NCI-H1694 (cell line): ENCODE results near the gene ZNHIT3.

Experiments
- DNase-seq: peaks from one replicate; lab custom pipeline; 2025; lab: John Stamatoyannopoulos, UW

ZNHIT3 gene

GRCh38 chr17:36512641-36513040 lies 26.2 kb downstream of the ZNHIT3 start:
- no peak for DNase-seq

DNA sequence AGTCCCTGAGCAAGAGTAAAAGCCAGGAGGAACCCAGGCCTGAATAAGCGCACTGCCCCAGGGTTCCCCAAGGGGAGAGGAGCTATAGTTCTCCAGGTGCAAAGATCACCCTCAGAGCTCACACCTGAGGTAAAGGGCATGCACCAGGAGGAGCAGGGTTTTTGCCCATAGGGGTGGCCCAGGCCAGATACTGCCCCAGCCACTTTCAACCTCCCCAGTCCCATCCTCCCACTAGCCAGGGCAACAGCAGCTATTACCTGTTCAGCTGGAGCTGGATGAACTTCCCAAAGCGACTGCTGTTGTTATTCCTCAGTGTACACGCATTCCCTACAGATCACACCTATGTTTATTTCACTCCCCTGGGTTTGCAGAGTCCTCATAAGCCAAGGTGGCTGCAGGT lies 28.4 kb downstream of the ZNHIT3 start:
- no peak for DNase-seq

GRCh38 chr17:36515837-36516236 lies 29.4 kb downstream of the ZNHIT3 start:
- no peak for DNase-seq

DNA sequence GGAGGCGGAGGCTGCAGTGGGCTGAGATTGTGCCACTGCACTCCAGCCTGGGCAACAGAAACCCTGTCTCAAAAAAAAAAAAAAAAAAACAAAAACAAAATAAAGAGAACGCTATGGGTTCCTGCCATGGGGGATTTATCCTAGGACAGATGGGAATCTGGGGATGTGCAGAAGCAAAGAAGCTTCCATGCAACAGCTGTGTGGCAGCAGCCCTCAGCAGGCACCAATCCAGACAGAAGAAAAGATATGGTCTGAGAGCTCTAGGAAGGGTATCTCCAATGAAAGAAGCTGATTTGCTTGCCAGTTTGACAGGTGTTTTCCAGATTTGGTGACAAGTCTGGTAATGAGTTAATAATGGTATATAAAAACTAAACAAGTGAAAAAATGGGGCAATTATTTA lies 36.6 kb downstream of the ZNHIT3 start:
- DNase-seq: peak; percentile 43

DNA sequence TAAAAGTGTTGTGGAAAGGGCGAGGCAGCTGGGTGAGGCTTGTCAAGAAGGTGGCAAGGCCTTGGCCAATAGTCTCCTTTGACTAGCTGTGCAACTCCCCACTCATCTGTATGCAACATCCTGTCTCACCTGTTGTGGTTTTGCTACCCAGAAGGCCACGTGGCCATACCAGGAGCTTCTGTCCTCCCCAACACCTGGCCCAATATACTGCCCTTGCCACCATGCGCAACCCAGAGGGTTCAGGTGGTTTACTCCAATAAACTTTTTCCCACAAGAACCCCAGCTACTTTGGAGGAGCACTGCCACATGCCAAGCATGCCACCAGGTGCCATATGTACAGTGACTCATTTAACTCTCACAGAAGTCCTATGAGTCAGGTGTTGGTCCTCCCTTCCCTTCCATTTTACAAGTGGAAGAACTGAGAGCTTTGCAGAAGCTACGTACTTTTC lies 38.0 kb downstream of the ZNHIT3 start:
- DNase-seq: no peak

- no peak for DNase-seq
These were observed 38.6 kb downstream of the ZNHIT3 start for GRCh38 chr17:36525113-36525512.

DNA sequence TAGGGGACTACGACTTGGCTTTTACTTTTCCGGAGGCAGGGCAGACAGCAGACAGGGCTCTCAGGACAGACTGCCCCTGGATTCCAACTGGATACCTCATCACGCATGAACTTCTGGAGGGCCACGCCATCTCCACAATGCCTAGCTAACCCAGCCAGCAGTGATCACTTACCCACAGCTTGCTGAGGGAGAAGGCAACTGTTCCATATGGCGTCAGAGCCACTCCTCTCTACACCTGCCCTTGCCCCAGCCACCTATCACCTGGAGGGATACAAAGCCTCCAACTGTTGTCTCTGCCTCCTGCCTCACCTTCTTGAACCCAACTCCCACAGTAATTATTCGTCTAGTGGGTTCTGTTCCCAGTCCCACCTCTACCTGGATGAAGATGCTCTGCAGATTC lies 39.4 kb downstream of the ZNHIT3 start:
- no peak for DNase-seq

DNA sequence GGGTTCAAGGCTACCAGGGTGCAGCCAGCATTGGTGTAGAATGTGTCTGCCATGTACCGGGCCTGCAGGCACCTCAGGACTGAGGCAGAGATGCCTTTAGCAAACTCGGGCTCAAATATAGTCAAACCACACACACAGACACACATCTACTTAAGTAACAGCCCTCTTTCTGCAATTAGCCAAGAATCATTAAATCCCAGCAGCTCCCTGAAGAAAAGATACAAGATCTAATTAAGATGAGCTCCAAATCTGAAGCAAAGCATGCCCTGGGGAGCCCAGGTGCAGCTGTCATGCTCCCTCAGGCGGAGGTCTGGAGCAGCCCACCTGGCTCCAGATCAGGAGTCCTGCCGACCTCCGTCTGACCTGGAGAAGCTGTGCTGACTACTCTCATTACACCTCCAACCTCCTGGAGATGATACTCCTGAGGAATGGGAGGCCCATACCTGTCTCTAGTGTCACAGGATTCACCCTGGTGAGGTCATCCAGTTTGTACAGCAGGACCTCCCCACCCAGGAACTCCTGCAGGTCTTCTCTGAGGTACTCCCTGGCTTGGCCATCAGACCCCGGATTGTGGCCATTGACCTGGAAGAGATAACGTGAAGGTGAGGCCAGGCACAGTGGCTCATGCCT lies 41.3 kb downstream of the ZNHIT3 start:
- no peak for DNase-seq

DNA sequence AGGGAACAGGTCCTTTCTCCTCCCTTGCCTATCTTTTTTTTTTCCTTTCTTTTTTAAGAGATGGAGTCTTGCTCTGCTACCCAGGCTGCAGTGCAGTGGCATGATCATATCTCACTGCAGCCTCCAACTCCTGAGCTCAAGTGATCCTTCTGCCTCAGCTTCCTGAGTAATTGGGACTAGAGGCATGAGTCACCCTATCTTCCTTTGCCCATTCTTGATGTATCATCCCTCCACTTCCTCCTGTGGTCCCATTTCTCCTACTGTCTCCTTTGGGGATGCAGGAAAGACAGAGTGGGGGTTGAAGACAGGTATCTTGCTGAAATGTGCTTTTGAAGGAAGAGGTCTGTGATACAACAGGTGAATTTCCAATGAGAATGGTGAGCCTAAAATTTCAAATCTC lies 42.6 kb downstream of the ZNHIT3 start:
- DNase-seq: no peak

DNA sequence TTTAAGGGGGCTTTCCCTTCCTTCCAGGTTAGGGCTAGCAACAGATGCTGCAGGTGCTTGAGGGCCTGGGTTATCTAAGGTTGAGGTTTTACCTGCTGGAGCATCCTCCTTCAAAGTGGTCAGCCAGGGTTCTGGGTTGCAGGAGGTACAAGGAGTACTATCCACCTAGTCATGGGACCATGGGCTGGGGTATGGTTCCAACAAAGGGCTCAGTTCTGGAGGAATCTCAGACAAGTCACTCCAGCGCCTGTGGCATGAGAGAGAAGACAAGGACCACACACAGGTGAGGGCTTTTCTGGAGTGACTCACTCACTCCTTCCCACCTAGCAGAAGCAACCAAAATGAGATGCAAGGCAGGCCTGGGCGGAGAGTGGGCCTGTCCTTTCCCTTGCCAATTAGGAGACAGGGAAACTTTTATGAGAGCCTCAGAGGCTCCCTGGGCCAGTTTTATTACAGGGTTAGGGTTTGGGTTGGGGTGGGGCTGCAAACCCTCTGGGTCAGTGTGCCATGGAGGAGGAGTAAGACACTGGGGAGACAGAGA lies 46.0 kb downstream of the ZNHIT3 start:
- no peak for DNase-seq

GRCh38 chr17:36533935-36534839 lies 47.7 kb downstream of the ZNHIT3 start:
- DNase-seq: peak; percentile 65

DNA sequence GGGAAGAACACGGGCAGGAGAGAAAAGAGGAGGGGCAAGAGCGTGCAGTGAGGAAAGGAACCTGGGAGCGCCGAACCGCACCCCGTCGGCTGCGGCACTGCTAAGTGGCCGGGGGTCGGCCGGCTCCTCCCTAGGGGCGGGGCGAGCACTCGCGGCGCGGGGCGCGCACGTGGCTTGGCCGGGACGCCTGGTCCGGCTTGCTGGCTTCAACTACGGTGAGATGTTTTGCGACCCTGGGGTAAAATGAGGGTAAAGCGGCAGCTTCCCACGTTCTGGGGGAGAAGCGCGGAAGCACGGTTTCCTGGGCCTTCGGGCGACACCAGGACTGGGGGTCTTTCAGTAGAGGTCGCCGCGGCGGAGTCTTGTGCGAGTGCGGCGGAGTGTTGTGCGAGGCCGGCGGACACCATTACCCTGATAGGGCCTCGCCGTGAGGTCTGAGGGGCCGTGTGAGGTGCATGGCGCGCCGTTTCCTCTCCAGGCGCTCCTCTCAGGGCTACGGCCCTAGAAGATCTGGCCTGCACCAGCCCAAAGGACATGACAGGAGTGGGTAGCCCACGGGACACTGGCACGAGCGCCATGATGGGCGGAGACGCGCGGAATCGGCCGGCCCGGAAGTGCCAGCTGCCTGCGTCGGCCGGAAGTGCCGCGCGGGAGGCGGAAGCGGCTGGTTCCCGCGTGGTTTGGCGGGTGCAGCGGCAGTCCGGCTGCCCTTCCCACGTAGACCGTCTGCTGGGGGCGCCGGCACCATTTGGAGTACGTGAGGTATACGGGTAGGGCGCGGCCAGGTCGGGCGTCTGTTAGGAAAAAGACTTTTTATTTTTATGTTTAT lies 48.6 kb downstream of the ZNHIT3 start, which contains the start of the genes MYO19 and PIGW:
Gene MYO19, minus strand, starts transcription at position 29 of the 829 bp plus-strand sequence. CDS start 2,330 bp downstream, outside the sequence.
Gene PIGW, plus strand, starts transcription at position 148 of the 829 bp plus-strand sequence. CDS start 2,115 bp downstream, outside the sequence.
- peak; percentile 85 for DNase-seq

- DNase-seq: no peak
These were observed 49.2 kb downstream of the ZNHIT3 start for GRCh38 chr17:36535669-36536081.

DNA sequence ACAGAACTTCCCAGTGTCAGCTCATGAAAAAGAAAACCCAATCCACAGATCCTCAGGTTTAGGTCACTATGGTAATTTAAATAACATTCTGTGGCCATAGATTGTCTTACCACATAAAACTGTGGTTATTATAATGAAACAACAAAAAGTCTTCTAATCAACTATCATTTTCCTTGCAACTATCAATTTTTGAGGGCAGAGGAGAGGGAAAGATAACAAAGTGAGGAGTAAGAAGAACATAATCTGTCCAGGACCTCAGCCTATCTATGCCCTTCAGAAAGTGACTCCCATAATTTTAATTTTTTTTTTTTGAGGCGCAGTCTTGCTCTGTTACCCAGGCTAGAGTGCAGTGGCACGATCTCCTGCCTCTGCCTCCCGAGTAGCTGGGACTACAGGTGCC lies 54.2 kb downstream of the ZNHIT3 start:
- DNase-seq: no peak

DNA sequence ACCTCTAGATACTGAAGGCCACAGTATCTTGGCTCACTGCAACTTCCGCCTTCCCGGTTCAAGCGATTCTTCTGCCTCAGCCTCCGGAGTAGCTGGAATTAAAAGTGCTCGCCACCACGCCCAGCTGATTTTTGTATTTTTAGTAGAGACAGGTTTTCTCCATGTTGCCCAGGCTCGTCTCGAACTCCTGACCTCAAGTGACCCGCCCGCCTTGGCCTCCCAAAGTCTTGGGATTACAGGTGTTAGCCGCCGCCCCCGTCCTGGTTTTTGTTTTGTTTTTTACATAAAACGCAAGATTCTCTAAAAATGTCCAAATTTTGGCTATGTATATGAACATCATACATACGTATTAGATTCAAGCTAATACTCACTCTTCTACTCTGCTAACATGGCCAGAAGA lies 56.3 kb downstream of the ZNHIT3 start:
- no peak for DNase-seq

GRCh38 chr17:36544044-36544306 lies 57.5 kb downstream of the ZNHIT3 start:
- DNase-seq: no peak

DNA sequence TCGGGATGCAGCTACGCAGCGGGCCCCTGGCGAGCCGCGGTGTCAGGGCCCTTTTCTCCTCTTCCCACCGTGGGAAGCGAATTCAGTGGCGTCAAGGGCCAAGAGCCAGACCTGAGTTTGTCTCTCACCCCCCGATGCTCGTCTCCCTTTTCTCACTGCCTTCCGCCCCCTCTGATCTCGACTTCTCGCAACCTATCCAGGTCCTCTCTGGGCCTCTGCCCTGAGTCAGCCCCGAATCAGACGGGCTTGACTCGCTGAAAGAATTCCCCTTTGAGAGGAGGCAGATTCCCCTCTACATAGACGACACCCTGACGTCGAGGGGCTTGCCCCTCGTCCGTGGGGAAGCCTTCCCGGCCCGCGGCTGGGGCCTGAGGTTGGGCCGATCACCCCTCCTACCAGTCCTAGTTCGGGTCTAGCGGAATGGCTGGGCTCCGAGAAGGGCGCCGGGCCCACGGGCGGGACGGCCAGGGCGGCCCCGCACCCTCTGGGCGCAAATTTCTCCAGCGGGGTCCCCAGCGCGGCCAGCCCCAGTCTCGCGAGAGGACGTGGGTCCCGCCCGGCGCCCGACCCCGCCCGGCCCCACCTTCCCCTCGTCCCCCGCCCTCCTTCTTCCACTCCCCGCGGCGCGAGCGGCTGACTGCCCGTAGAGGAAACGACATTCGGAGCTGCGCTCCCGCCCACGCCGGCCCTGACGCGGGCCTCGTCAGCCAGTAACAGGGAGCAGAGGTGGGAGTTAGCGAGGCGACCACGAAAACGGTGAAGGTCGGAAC lies 58.0 kb downstream of the ZNHIT3 start, which contains the start of gene GGNBP2:
Gene GGNBP2, plus strand, starts transcription at position 613 of the 770 bp plus-strand sequence. CDS start 806 bp downstream, outside the sequence.
- peak; percentile 68 for DNase-seq

DNA sequence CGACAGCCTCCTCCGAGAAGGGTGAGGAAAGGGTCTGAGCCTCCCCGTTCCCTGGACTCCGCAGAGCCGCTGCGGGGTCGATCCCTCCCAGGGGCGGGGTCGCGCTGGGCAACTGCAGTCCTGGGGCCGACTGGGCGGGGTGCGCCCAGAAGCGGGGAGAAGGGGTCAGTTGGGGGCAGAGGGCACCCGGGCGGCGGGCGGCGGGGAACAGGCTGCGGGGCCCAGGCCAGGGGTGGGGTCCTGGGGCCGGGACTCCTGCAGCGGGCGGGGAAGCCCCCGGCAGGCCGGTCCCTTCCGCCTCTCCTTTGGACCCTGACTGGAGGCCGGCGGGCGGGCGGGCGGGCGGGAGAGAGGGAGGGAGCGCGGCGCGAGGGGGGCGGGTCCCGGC lies 58.6 kb downstream of the ZNHIT3 start:
- no peak for DNase-seq
